CD4-positive, alpha-beta T cell treated with Interleukin-15 for 1 hour (primary cell): ENCODE results near the gene CAMK1D.
"Not testable (repeated sequence)": the region's sequence is repeated elsewhere in the genome, so short reads cannot be mapped to it uniquely, and the experiment has no call there.

ENCODE experiments used
- DNase-seq: peaks from one replicate; pipeline ENCODE4 v3.0.0-alpha.2; 2020

The CAMK1D gene

GRCh38 chr10:12348870-12349628 lies at the start of gene CAMK1D:
Gene CAMK1D (plus strand): TSS chr10:12349547.
- peak; percentile 94 for DNase-seq

- DNase-seq, result not testable (repeated sequence)
These were observed 48.3 kb upstream of the CAMK1D start for GRCh38 chr10:12301036-12301435.

GRCh38 chr10:12308057-12308456 lies 41.3 kb upstream of the CAMK1D start:
- no peak for DNase-seq

DNA sequence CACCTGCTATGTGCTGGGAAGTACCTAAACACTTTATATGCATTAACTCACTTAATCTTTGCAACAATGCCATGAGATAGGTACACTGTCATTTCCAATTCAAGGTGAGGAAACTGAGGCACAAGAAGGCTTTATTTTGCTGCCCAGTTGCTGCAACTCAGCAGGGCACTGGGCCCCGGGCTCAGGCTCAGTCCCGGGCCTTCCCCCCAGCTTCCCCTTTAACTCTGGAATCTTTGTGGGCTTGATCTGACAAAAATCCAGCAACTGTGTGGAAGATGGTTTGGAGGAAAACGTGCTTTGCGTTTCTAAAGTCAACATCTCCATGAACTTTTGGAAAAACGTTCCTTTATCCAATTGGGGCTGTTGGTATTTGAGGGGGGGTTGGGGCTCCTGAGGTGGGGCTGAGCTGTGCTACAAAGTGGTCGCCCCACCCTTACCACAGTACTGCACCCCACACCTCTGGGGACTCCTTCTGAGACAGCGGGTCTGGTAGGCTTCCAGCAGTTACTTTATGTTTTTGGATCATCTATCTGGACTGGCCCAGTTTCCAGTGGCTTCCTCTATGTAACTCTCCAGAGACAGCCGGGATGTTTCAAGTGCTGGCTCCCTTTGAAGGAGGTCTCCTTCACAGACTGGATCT lies 40.5 kb upstream of the CAMK1D start:
- DNase-seq, result no peak

- not testable (repeated sequence) for DNase-seq
These were observed 39.6 kb upstream of the CAMK1D start for GRCh38 chr10:12309783-12310182.

GRCh38 chr10:12314836-12315235 lies 34.5 kb upstream of the CAMK1D start:
- DNase-seq, result no peak

DNA sequence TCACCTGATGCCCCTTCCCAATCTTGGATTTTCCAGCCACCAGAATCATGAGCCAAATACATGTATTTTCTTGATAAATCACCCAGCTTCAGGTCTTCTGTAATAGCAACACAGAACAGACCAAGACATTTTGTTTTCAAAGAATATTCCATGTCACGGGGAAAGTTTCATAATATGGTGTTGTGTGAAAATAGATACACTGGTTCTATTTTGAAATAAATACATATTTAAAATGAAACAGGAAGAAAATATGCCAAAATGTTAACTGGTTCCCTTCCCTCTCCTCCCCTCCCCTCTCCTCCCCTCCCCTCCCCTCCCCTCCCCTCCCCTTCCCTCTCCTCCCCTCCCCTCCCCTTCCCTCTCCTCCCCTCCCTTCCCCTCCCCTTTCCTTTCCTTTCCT lies 30.3 kb upstream of the CAMK1D start:
- no peak for DNase-seq

DNA sequence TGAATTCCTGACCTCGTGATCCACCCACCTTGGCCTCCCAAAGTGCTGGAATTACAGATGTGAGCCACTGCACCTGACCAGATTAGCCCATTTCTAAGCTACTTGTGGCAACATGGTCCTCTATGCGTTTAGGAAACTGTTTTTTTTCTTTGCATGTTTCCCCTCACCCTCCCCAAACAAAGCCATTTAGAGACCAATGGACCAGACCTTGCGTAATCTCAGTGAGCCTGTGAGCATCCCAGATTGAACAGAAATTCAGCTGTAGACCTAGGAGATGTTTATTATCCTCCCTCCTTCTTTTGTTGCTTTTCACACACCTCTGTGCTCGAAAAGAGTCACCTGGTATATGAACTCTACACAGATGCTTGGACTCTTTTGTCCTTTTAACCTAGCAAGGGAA lies 28.5 kb upstream of the CAMK1D start:
- no peak for DNase-seq

DNA sequence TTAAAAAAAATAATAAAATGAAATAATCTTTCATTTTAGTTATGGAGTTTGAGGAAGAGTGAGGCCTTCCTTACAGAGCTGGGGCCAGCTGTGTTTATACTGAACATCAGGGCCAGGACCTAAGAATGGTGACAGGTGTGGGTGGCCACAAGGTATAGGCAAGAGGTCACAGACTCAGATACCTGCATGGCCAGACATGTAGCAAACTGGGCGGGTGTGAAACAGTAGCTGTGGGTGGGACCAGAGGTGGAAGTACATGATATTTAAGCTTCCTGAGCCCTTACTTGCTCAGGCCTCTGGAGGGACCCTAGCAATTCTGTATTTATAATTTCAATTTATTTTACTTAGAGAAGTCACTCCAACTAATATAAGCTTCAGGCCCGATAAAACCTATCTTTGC lies 27.7 kb upstream of the CAMK1D start:
- DNase-seq, result no peak

GRCh38 chr10:12322583-12323131 lies 26.7 kb upstream of the CAMK1D start:
- no peak for DNase-seq

GRCh38 chr10:12324530-12324929 lies 24.8 kb upstream of the CAMK1D start:
- no peak for DNase-seq

DNA sequence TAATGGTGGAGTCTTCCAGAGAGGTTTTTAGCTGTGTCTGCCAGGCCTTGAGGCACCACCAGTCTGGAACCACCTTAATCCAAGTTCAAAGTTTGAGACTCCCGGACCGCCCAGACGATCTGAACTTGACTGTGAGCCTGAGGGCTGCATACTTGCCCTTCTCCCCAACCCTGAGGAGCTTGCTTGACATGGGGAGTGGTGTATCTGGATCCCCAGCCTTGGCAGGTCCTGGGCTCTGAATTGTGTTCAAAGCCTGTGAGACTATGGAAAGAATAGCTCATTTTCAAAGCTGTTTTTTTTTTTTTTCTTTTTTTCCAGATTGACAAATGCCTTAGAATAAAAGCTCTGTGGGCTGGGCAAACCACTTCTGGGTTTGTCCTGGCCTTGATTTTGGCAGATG lies 22.3 kb upstream of the CAMK1D start:
- DNase-seq, result no peak

GRCh38 chr10:12327476-12327875 lies 21.9 kb upstream of the CAMK1D start:
- DNase-seq, result no peak

DNA sequence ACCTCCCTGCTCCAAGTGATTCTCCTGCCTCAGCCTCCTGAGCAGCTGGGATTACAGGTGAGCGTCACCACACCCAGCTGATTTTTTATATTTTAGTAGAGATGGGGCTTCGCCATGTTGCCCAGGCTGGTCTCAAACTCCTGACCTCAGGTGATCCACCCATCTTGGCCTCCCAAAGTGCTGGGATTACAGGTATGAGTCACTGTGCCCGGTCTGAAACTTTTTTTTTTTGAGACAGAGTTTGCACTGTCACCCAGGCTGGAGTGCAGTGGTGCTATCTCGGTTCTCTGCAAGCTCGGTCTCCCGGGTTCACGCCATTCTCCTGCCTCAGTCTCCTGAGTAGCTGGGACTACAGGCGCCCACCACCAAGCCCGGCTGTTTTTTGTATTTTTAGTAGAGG lies 21.0 kb upstream of the CAMK1D start:
- DNase-seq, result not testable (repeated sequence)

- DNase-seq, result no peak
These were observed 16.6 kb upstream of the CAMK1D start for GRCh38 chr10:12332572-12333379.

GRCh38 chr10:12333380-12334185 lies 15.8 kb upstream of the CAMK1D start:
- DNase-seq, result peak; percentile 84

GRCh38 chr10:12334186-12334530 lies 15.2 kb upstream of the CAMK1D start:
- no peak for DNase-seq

GRCh38 chr10:12335169-12335568 lies 14.2 kb upstream of the CAMK1D start:
- DNase-seq, result not testable (repeated sequence)

GRCh38 chr10:12337453-12338372 lies 11.6 kb upstream of the CAMK1D start:
- DNase-seq, result no peak

DNA sequence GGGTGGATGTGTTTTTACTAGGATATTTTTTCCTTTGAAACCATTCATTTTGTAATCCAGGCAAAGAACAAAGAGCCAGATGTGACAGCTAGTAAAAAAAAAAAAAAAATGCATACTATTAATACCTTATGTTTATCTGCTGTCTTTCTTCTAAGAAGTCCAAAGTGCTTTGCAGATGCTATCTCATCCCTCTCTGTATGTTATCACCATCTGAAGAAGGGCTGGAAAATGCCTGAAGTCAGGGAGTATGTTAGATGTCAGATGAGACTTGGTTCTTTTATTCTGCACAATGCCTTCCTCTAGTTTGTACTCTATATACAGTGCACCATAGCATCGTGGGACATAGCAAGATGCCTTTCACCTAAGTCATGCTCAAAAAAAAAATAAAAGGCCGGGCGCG lies 10.4 kb upstream of the CAMK1D start:
- DNase-seq, result no peak

GRCh38 chr10:12340371-12340770 lies 9.0 kb upstream of the CAMK1D start:
- no peak for DNase-seq

DNA sequence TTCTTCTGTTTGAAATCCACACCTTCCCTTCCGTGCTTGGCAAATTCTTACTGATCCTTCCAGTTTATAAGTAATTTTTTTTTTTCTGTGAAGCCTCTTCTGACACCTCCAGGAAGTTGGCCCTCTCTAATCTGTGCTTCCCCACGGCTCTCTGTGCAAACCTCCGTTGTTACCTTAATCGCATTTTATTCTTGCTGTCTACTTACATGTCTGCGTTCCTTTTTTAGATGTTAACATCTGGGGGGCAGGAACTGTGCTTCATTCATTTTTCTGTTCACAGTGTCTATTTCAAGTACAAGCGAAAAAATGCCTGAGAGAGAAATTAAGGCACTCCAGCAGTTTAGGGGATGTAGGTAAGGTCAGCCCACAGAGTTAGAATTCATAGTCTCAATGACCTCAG lies 8.4 kb upstream of the CAMK1D start:
- DNase-seq, result no peak
